ENCODE measurements around the gene MISP. TPM values are rescaled to one million over a fixed set of nuclear protein-coding genes. Genes with fewer than 3 reads are reported as not detected.

Gene MISP
- total and polyA plus RNA-seq, 4 donors: 14.9 to 23.7 (median 22.1) TPM

GRCh38 chr19:780935-781334, 30.0 kb downstream of the MISP start:
- Histone ChIP-seq H3K4me3 (no peak overlapping the region), H3K27ac (ENCODE audit: low read depth in 1 of 2, low read length in 1 of 2) (peak overlapping the region in 1 of 2 donors; percentile 60), H3K9me3 (ENCODE audit: control insufficient read depth in 4 of 4, insufficient read depth in 3 of 4, low read length in 3 of 4) (no peaks in the 10 kb centered on the region), H3K36me3 (ENCODE audit: control insufficient read depth in 4 of 4, insufficient read depth in 4 of 4, low read length in 4 of 4) (no peaks in the 10 kb centered on the region), H3K27me3 (ENCODE audit: control insufficient read depth in 3 of 3, insufficient read depth in 3 of 3, low read length in 2 of 3) (no peaks in the 10 kb centered on the region), H3K9ac (ENCODE audit: insufficient read depth in 1 of 2, low read length in 2 of 2) (no peak overlapping the region), H3K4me1 (ENCODE audit: control insufficient read depth in 5 of 5, insufficient read depth in 5 of 5, low read length in 5 of 5) (peaks cover 0 to 17% (median 11%) of the 10 kb centered on the region in 5 donors)
- 69 to 80% methylated on average over 15 of the region's 15 CpGs for WGBS, 2 donors
- no peak for TF ChIP-seq CTCF (IDR thresholded peaks at IDR 0.05; ENCODE audit: control extremely low read depth, extremely low read depth)
- ATAC-seq (ENCODE audit: insufficient read depth, low FRiP score) (no peak), DNase-seq (no peak)

GRCh38 chr19:781800-782184, 30.9 kb downstream of the MISP start:
- ATAC-seq (ENCODE audit: insufficient read depth, low FRiP score) (no peak), DNase-seq (no peak)
- Histone ChIP-seq H3K9me3 (ENCODE audit: control insufficient read depth in 4 of 4, insufficient read depth in 3 of 4, low read length in 3 of 4) (no peaks in the 10 kb centered on the region), H3K4me3 (peak overlapping the region; percentile 11), H3K27me3 (ENCODE audit: control insufficient read depth in 3 of 3, insufficient read depth in 3 of 3, low read length in 2 of 3) (no peaks in the 10 kb centered on the region), H3K4me1 (ENCODE audit: control insufficient read depth in 5 of 5, insufficient read depth in 5 of 5, low read length in 5 of 5) (peaks cover 0 to 17% (median 11%) of the 10 kb centered on the region in 5 donors), H3K36me3 (ENCODE audit: control insufficient read depth in 4 of 4, insufficient read depth in 4 of 4, low read length in 4 of 4) (no peaks in the 10 kb centered on the region), H3K9ac (ENCODE audit: insufficient read depth in 1 of 2, low read length in 2 of 2) (no peak overlapping the region), H3K27ac (ENCODE audit: low read depth in 1 of 2, low read length in 1 of 2) (peak overlapping the region; percentile 58 to 78)
- 82 to 91% methylated on average over 19 of the region's 19 CpGs for WGBS, 2 donors
- no peak for TF ChIP-seq CTCF (IDR thresholded peaks at IDR 0.05; ENCODE audit: control extremely low read depth, extremely low read depth)

- no peak overlapping the region for H3K9ac ChIP-seq (ENCODE audit: insufficient read depth in 1 of 2, low read length in 2 of 2)
- no peak for TF ChIP-seq CTCF (IDR thresholded peaks at IDR 0.05; ENCODE audit: control extremely low read depth, extremely low read depth)
- no peaks in the 10 kb centered on the region for H3K36me3 ChIP-seq (ENCODE audit: control insufficient read depth in 4 of 4, insufficient read depth in 4 of 4, low read length in 4 of 4)
- no peaks in the 10 kb centered on the region for H3K27me3 ChIP-seq (ENCODE audit: control insufficient read depth in 3 of 3, insufficient read depth in 3 of 3, low read length in 2 of 3)
- H3K27ac ChIP-seq (ENCODE audit: low read depth in 1 of 2, low read length in 1 of 2): peak overlapping the region; percentile 58 to 78
- no peaks in the 10 kb centered on the region for H3K9me3 ChIP-seq (ENCODE audit: control insufficient read depth in 4 of 4, insufficient read depth in 3 of 4, low read length in 3 of 4)
- H3K4me3 ChIP-seq: peak overlapping the region; percentile 9
- WGBS, 2 donors: 31 to 69% methylated on average over 29 of the region's 29 CpGs
- peak in 2 of 3 donors; percentile 59 to 67 for DNase-seq
- peaks cover 0 to 17% (median 11%) of the 10 kb centered on the region in 5 donors for H3K4me1 ChIP-seq (ENCODE audit: control insufficient read depth in 5 of 5, insufficient read depth in 5 of 5, low read length in 5 of 5)
- peak; percentile 37 for ATAC-seq (ENCODE audit: insufficient read depth, low FRiP score)
Measured at GRCh38 chr19:782185-782877, 31.4 kb downstream of the MISP start.
